Measurements from ENCODE around the gene ESR2. TPM values are rescaled to one million over a fixed set of nuclear protein-coding genes. Genes with fewer than 3 reads are reported as not detected.

Gene ESR2
- total RNA-seq, 3 donors from 2014 or later = 0.98 to 2.2 (median 1.5) TPM

DNA sequence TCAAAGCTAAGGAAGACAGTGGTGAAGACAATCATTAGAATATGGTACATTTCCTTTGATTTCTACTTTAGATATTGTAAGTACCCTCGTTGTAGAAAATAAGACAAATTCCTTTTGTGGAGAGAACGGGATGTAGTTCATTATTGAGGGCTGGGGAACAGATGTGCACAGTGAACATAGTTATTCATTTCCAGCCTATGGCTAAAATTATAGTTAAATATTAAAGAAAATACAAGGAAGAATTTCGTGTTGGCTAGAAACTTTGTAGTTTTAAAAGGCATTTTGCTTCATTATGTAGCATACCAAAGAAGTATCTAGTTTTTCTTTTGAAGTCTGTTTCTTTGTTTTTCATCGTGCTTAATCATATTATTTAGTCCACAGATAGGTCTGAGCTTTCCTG, 201.8 kb downstream of the ESR2 start:
- DNase-seq (ENCODE audit: low spot score in 2 of 2) = no peak
- Histone ChIP-seq H3K9me3 (no peaks in the 10 kb centered on the region), H3K4me1 (no peaks in the 10 kb centered on the region), H3K27ac (no peak overlapping the region), H3K27me3 (no peaks in the 10 kb centered on the region), H3K4me3 (no peak overlapping the region), H3K36me3 (no peaks in the 10 kb centered on the region)
- TF ChIP-seq, protein P1, sequence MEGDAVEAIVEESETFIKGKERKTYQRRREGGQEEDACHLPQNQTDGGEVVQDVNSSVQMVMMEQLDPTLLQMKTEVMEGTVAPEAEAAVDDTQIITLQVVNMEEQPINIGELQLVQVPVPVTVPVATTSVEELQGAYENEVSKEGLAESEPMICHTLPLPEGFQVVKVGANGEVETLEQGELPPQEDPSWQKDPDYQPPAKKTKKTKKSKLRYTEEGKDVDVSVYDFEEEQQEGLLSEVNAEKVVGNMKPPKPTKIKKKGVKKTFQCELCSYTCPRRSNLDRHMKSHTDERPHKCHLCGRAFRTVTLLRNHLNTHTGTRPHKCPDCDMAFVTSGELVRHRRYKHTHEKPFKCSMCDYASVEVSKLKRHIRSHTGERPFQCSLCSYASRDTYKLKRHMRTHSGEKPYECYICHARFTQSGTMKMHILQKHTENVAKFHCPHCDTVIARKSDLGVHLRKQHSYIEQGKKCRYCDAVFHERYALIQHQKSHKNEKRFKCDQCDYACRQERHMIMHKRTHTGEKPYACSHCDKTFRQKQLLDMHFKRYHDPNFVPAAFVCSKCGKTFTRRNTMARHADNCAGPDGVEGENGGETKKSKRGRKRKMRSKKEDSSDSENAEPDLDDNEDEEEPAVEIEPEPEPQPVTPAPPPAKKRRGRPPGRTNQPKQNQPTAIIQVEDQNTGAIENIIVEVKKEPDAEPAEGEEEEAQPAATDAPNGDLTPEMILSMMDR (IDR thresholded peaks at IDR 0.05) = no peak
- TF ChIP-seq POLR2A (IDR thresholded peaks at IDR 0.05) = no peak
- intact Hi-C loops (cut with DNase I; ENCODE audit: low total_unique reads) = no loop called here

- H3K27me3 ChIP-seq = no peaks in the 10 kb centered on the region
- H3K9me3 ChIP-seq = no peaks in the 10 kb centered on the region
- H3K4me3 ChIP-seq = no peak overlapping the region
- intact Hi-C loops (cut with DNase I; ENCODE audit: low total_unique reads) = no loop called here
- no peak for DNase-seq (ENCODE audit: low spot score in 2 of 2)
- H3K4me1 ChIP-seq = no peaks in the 10 kb centered on the region
- TF ChIP-seq, protein P1 (IDR thresholded peaks at IDR 0.05) = no peak
- TF ChIP-seq POLR2AphosphoS5 (IDR thresholded peaks at IDR 0.05) (no peak), POLR2A (IDR thresholded peaks at IDR 0.05) (no peak)
- H3K36me3 ChIP-seq = no peaks in the 10 kb centered on the region
- no peak overlapping the region for H3K27ac ChIP-seq
Measured at GRCh38 chr14:64091217-64091616, 203.0 kb downstream of the ESR2 start.

DNA sequence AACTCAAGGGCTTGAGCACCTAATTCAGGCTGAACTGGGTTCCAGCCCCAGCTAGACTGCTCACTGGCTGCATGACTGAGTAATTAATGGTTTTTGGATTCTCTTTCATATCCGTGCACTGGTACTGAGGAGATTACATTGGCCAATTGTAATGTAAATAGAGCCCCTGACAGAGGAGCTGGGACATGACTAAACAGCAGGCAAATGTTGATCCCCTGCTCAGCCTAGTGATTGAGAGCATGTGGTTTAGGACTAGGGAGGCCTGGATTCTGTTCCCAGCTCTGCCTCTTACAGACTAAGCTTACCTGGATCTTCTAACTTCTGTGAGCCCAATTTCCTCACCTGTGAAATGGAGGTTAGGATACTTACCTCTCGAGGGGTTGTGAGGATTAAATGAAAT, 204.3 kb downstream of the ESR2 start:
- Histone ChIP-seq H3K4me1 (no peaks in the 10 kb centered on the region), H3K4me3 (no peak overlapping the region), H3K27ac (no peak overlapping the region), H3K27me3 (no peaks in the 10 kb centered on the region), H3K36me3 (no peaks in the 10 kb centered on the region), H3K9me3 (no peaks in the 10 kb centered on the region)
- no peak for DNase-seq (ENCODE audit: low spot score in 2 of 2)
- TF ChIP-seq, protein P1 (IDR thresholded peaks at IDR 0.05) = no peak
- no peak for TF ChIP-seq POLR2AphosphoS5 (IDR thresholded peaks at IDR 0.05)
- TF ChIP-seq POLR2A (IDR thresholded peaks at IDR 0.05) = no peak
- intact Hi-C loops (cut with DNase I; ENCODE audit: low total_unique reads) = no loop called here

GRCh38 chr14:64088647-64088964, 205.6 kb downstream of the ESR2 start:
- DNase-seq (ENCODE audit: low spot score in 2 of 2) = no peak

DNA sequence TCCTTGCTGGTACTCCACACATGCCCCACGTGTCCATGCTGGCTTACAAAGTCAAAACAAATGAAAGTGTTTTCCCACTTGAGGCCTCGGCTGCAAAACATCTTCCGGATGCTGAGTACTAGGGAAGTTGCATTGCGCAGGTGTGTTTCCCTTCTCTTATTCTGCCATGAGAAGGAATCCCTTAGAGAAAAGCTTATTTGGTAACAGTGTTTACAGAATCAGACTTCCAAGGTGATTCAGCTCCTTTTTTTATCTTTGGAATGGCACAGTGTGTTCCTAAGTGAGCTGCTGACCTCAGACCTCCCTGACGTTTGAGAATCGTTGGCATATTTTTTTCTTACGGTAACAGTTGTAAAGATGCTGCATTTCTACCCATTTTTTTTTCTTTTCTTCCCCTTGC, 211.3 kb downstream of the ESR2 start:
- peak overlapping the region in 1 of 2 donors; percentile 35 for H3K27ac ChIP-seq
- H3K27me3 ChIP-seq = no peaks in the 10 kb centered on the region
- no peak for DNase-seq (ENCODE audit: low spot score in 2 of 2)
- H3K4me3 ChIP-seq = no peak overlapping the region
- no peaks in the 10 kb centered on the region for H3K4me1 ChIP-seq
- no peaks in the 10 kb centered on the region for H3K9me3 ChIP-seq
- intact Hi-C loops (cut with DNase I; ENCODE audit: low total_unique reads) = no loop called here
- no peaks in the 10 kb centered on the region for H3K36me3 ChIP-seq
- no peak for TF ChIP-seq POLR2A (IDR thresholded peaks at IDR 0.05)
- TF ChIP-seq, protein P1 (IDR thresholded peaks at IDR 0.05) = no peak
- no peak for TF ChIP-seq POLR2AphosphoS5 (IDR thresholded peaks at IDR 0.05)

More at GRCh38 chr14:64088647-64088964, 205.6 kb downstream of the ESR2 start:
- H3K36me3 ChIP-seq = no peaks in the 10 kb centered on the region
- no peaks in the 10 kb centered on the region for H3K9me3 ChIP-seq
- intact Hi-C loops (cut with DNase I; ENCODE audit: low total_unique reads) = no loop called here
- TF ChIP-seq POLR2AphosphoS5 (IDR thresholded peaks at IDR 0.05) (no peak), POLR2A (IDR thresholded peaks at IDR 0.05) (no peak)
- TF ChIP-seq, protein P1 (IDR thresholded peaks at IDR 0.05) = no peak
- no peak overlapping the region for H3K27ac ChIP-seq
- no peaks in the 10 kb centered on the region for H3K27me3 ChIP-seq
- H3K4me3 ChIP-seq = no peak overlapping the region
- no peaks in the 10 kb centered on the region for H3K4me1 ChIP-seq

Measured in breast epithelium (tissue), 4 donors.